AG04449 (cell line): Measurements from ENCODE around the gene PALS2.

Experiments
- CTCF ChIA-PET: fragments of 350-600 bp; formaldehyde crosslinking; extraction: SDS; loops from one replicate; lab custom pipeline; 2021; ENCODE audit warnings: antibody characterized with exemption; lab: Yijun Ruan, JAX
- POLR2A ChIA-PET: fragments of 400-600, 350-600 bp; formaldehyde crosslinking; extraction: SDS; loops from one replicate; lab custom pipeline; 2020; ENCODE audit warnings: antibody characterized with exemption, inconsistent platforms; lab: Yijun Ruan, JAX
- DNase-seq: peaks from one replicate; pipeline ENCODE4 v3.0.0-alpha.2; 2010; ENCODE audit warnings: low read depth, low spot score
- H3K4me3 ChIP-seq: 2 replicates; pipeline ENCODE4 v1.5.1; 2011; ENCODE audit warnings: low read depth, mild to moderate bottlenecking, control low read depth, low read length
- CTCF ChIP-seq: IDR thresholded peaks from one replicate; pipeline ENCODE4 v1.5.1; 2011; ENCODE audit warnings: mild to moderate bottlenecking, moderate library complexity, low read length, control low read depth, inconsistent platforms; ENCODE audit not compliant: insufficient read depth; ENCODE audit errors: missing control alignments

Gene PALS2

GRCh38 chr7:24549991-24550390 is 23.3 kb upstream of the PALS2 start:
- H3K4me3 ChIP-seq, result no peak overlapping the region
- DNase-seq, result no peak
- no peak for TF ChIP-seq CTCF
- POLR2A ChIA-PET, result no interaction called here
- CTCF ChIA-PET, result no interaction called here

GRCh38 chr7:24555184-24555583 is 18.1 kb upstream of the PALS2 start:
- no peak for TF ChIP-seq CTCF
- no peak for DNase-seq
- H3K4me3 ChIP-seq, result no peak overlapping the region
- ChIA-PET POLR2A (no interaction called here), CTCF (interaction anchor here (1.2 kb wide), 1 partner anchor 21 kb away, joined by 3 read pairs; no protein-coding TSS in a partner anchor)

DNA sequence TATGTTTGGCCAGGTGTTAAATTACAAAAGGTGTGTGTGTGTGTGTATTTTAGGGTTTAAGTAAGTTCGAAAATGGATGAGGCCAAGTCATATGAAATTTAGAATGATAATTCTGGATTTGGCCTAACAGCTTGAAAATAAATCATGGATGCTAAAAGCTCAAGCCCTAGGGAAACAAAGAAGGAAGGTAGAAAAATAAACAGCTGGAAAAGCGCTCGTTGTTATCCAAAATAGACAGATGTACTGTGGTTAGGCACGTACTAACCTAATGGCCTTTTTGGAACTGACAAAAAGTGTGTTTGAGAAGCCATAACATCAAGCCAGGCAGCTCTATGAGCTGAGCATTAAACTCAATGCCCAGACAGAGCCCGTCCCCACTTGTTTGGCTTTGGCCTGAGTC is 17.5 kb upstream of the PALS2 start:
- ChIA-PET POLR2A (no interaction called here), CTCF (interaction anchor here (1.2 kb wide), 1 partner anchor 21 kb away, joined by 3 read pairs; no protein-coding TSS in a partner anchor)

GRCh38 chr7:24560772-24561171 is 12.5 kb upstream of the PALS2 start:
- no peak overlapping the region for H3K4me3 ChIP-seq
- ChIA-PET POLR2A (no interaction called here), CTCF (no interaction called here)
- TF ChIP-seq CTCF, result no peak
- DNase-seq, result no peak

More for the DNA sequence above, 17.5 kb upstream of the PALS2 start:
- no peak for DNase-seq
- TF ChIP-seq CTCF, result no peak
- no peak overlapping the region for H3K4me3 ChIP-seq

- ChIA-PET CTCF (interaction anchor here (1.3 to 1.6 kb wide), 2 partner anchors 11 to 99 kb away, joined by 3 to 4 read pairs; no protein-coding TSS in a partner anchor), POLR2A (no interaction called here)
- no peak for TF ChIP-seq CTCF
- no peak for DNase-seq
- H3K4me3 ChIP-seq, result no peak overlapping the region
These were observed 7.0 kb upstream of the PALS2 start for GRCh38 chr7:24566274-24566673.

- ChIA-PET POLR2A (no interaction called here), CTCF (interaction anchor here (0.6 kb wide), 1 partner anchor 527 kb away, joined by 3 read pairs; no protein-coding TSS in a partner anchor)
- TF ChIP-seq CTCF, result no peak
- H3K4me3 ChIP-seq, result no peak overlapping the region
- no peak for DNase-seq
These were observed 2.3 kb upstream of the PALS2 start for GRCh38 chr7:24570983-24571382.
